DOHH2 (cell line): ENCODE data around the gene TRMU.

ENCODE experiments used
- H3F3A ChIP-seq: fragments of 200-600 bp; sonication (generic), shearing (Covaris generic); 2 replicates; pipeline ENCODE4 v1.6.0; 2016; ENCODE audit warnings: antibody characterized with exemption, mild to moderate bottlenecking; ENCODE audit not compliant: control insufficient read depth, insufficient read depth
- H3K27ac ChIP-seq: fragments of 200-600 bp; sonication (generic); 2 replicates; pipeline ENCODE4 v1.5.1; 2014; ENCODE audit warnings: low read depth, mild to moderate bottlenecking, low read length, moderate library complexity
- H3K27me3 ChIP-seq: fragments of 200-600 bp; sonication (generic); 2 replicates; pipeline ENCODE4 v1.6.1; 2014; ENCODE audit warnings: mild to moderate bottlenecking, low read length, mixed read lengths; ENCODE audit not compliant: control insufficient read depth
- H3K36me3 ChIP-seq: fragments of 200-600 bp; sonication (generic); 2 replicates; pipeline ENCODE4 v1.6.1; 2014; ENCODE audit warnings: mild to moderate bottlenecking, low read length, moderate library complexity, mixed read lengths; ENCODE audit not compliant: control insufficient read depth
- H3K4me1 ChIP-seq: fragments of 200-600 bp; sonication (generic); 2 replicates; pipeline ENCODE4 v1.6.1; 2014; ENCODE audit warnings: mild to moderate bottlenecking, low read length, mixed read lengths; ENCODE audit not compliant: control insufficient read depth
- H3K4me2 ChIP-seq: fragments of 200-600 bp; sonication (generic); 2 replicates; pipeline ENCODE4 v1.6.0; 2014; ENCODE audit warnings: mild to moderate bottlenecking, low read length, moderate library complexity
- H3K4me3 ChIP-seq: fragments of 200-600 bp; sonication (generic); 2 replicates; pipeline ENCODE4 v1.5.1; 2014; ENCODE audit warnings: mild to moderate bottlenecking, low read length, mixed read lengths
- H3K79me2 ChIP-seq: fragments of 200-600 bp; sonication (generic); 2 replicates; pipeline ENCODE4 v1.6.1; 2014; ENCODE audit warnings: mild to moderate bottlenecking, low read length, mixed read lengths; ENCODE audit not compliant: control insufficient read depth
- H3K9me2 ChIP-seq: fragments of 200-600 bp; sonication (generic); replicated peaks from 2 replicates; pipeline ENCODE4 v1.6.1; 2014; ENCODE audit warnings: mild to moderate bottlenecking, low read length, mixed read lengths; ENCODE audit not compliant: control insufficient read depth
- H3K9me3 ChIP-seq: fragments of 200-600 bp; sonication (generic); 2 replicates; pipeline ENCODE4 v1.6.1; 2014; ENCODE audit warnings: antibody characterized with exemption, low read length, mixed read lengths; ENCODE audit not compliant: control insufficient read depth, insufficient read depth
- H4K20me1 ChIP-seq: fragments of 200-600 bp; sonication (generic); 2 replicates; pipeline ENCODE4 v1.6.0; 2014; ENCODE audit warnings: low read depth, mild to moderate bottlenecking, antibody characterized with exemption, low read length, moderate library complexity; ENCODE audit not compliant: control insufficient read depth, insufficient read depth
- EZH2phosphoT487 ChIP-seq: fragments of 200-600 bp; sonication (generic); IDR thresholded peaks from 2 replicates; pipeline ENCODE4 v1.6.1; 2017; ENCODE audit warnings: borderline replicate concordance, mild to moderate bottlenecking, antibody characterized with exemption, low read length, moderate library complexity, mixed read lengths
- TF ChIP-seq, protein P1 (sequence below): fragments of 200-600 bp; sonication (generic); IDR thresholded peaks from one replicate; pipeline ENCODE4 v1.5.1; 2014; ENCODE audit warnings: antibody characterized with exemption, mild to moderate bottlenecking, low read depth, low read length; ENCODE audit not compliant: poor library complexity, severe bottlenecking

The TRMU gene

DNA sequence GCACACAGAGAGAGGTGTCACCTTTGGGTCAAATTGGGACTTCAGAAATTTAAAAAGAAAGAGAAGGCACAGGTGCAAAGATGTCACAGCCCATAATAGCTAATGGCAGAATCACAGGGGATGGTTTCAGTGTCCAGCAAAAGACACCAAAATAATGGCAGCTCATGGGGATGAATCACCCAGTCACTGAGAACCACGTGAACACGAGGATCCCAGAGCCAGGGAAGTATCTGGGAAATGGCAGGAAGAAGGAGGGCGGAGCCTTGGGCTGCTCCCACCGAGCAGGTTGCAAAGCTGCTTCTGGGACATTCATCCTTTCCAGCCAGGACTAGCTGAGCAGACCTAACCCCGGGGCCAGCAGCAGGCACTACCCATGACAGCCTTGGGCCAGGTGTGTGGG lies 45.6 kb downstream of the TRMU start:
- no peaks in the 10 kb centered on the region for H3F3A ChIP-seq
- no peaks in the 10 kb centered on the region for H3K27me3 ChIP-seq
- H4K20me1 ChIP-seq, result no peaks in the 10 kb centered on the region
- no peak overlapping the region for H3K4me2 ChIP-seq
- no peaks in the 10 kb centered on the region for H3K9me2 ChIP-seq
- H3K4me3 ChIP-seq, result no peak overlapping the region
- peaks cover 3% of the 10 kb centered on the region; the same call in 1 of the 2 replicates for H3K9me3 ChIP-seq
- H3K4me1 ChIP-seq, result no peaks in the 10 kb centered on the region
- H3K79me2 ChIP-seq, result no peaks in the 10 kb centered on the region
- no peak overlapping the region for H3K27ac ChIP-seq
- no peaks in the 10 kb centered on the region for H3K36me3 ChIP-seq
- TF ChIP-seq EZH2phosphoT487, result no peak
- TF ChIP-seq, protein P1, sequence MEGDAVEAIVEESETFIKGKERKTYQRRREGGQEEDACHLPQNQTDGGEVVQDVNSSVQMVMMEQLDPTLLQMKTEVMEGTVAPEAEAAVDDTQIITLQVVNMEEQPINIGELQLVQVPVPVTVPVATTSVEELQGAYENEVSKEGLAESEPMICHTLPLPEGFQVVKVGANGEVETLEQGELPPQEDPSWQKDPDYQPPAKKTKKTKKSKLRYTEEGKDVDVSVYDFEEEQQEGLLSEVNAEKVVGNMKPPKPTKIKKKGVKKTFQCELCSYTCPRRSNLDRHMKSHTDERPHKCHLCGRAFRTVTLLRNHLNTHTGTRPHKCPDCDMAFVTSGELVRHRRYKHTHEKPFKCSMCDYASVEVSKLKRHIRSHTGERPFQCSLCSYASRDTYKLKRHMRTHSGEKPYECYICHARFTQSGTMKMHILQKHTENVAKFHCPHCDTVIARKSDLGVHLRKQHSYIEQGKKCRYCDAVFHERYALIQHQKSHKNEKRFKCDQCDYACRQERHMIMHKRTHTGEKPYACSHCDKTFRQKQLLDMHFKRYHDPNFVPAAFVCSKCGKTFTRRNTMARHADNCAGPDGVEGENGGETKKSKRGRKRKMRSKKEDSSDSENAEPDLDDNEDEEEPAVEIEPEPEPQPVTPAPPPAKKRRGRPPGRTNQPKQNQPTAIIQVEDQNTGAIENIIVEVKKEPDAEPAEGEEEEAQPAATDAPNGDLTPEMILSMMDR, result no peak

DNA sequence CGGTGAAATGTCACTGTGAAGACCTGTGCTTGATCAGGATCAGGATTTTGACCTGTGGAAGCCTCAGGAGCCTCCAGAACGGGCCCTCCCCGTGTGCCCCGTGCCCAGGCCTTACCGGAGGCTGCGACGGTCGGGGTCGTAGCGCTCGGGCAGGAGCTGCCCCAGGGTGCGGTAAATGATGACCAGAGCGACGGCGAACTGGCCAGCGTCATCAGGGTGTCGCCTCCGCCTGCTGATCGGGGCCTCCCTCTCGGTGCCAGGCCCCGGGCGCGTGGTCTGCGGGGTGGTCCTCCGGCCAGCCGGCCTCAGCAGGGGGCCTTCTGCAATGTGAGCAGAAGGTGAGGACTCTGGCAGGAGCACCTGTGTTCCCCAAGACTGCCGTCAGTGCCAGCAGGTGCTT lies 46.2 kb downstream of the TRMU start:
- TF ChIP-seq EZH2phosphoT487, result no peak
- TF ChIP-seq, protein P1, result no peak
- Histone ChIP-seq H3K36me3 (no peaks in the 10 kb centered on the region), H3F3A (no peaks in the 10 kb centered on the region), H3K9me2 (no peaks in the 10 kb centered on the region), H3K4me3 (no peak overlapping the region), H3K27ac (no peak overlapping the region), H3K27me3 (no peaks in the 10 kb centered on the region), H3K9me3 (no peaks in the 10 kb centered on the region), H4K20me1 (no peaks in the 10 kb centered on the region), H3K4me1 (no peaks in the 10 kb centered on the region), H3K4me2 (no peak overlapping the region), H3K79me2 (no peaks in the 10 kb centered on the region)

DNA sequence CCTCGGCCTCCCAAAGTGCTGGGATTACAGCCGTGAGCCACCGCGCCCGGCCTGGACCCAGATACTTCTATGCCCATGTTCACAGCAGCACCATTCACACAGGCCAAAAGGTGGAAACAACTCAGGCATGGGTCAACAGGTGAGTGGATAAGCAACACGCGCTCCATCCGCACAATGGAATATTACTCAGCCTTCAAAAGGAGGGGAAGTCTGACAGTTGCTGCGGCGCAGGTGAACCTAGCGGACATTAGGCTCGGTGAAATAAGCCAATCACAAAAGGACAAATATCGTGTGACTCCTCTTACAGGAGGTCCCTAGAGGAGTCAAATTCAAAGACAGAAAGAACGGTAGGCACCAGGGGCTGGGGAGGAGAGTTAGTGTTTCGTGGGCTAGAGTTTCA lies 47.0 kb downstream of the TRMU start:
- H4K20me1 ChIP-seq, result no peaks in the 10 kb centered on the region
- H3F3A ChIP-seq, result no peaks in the 10 kb centered on the region
- no peak overlapping the region for H3K27ac ChIP-seq
- no peaks in the 10 kb centered on the region for H3K79me2 ChIP-seq
- H3K27me3 ChIP-seq, result no peaks in the 10 kb centered on the region
- TF ChIP-seq EZH2phosphoT487, result no peak
- TF ChIP-seq, protein P1, result no peak
- H3K9me2 ChIP-seq, result no peaks in the 10 kb centered on the region
- no peak overlapping the region for H3K4me3 ChIP-seq
- no peak overlapping the region for H3K4me2 ChIP-seq
- no peaks in the 10 kb centered on the region for H3K36me3 ChIP-seq
- H3K9me3 ChIP-seq, result no peaks in the 10 kb centered on the region
- no peaks in the 10 kb centered on the region for H3K4me1 ChIP-seq

DNA sequence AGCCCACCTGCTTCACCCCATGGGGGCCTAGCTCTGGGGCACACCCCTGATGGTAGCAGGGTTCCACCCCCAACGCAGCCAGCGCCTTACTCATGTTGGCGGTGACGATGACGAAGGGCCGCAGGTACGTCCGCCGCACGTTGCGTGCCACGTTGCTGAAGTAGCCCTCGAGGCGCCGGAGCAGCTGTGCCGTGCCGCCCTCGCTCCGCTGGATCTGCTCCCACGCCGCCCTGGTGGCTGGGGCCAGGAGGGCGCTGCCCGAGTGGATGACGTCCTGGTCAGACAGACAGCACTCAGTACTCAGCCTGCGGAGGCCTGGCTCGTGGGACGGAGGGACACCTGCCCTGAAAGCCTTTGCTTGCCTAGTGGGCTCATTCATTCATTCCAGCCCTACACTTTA lies 50.8 kb downstream of the TRMU start:
- Histone ChIP-seq H3K9me2 (no peaks in the 10 kb centered on the region), H4K20me1 (no peaks in the 10 kb centered on the region), H3K27me3 (no peaks in the 10 kb centered on the region), H3K9me3 (no peaks in the 10 kb centered on the region), H3K4me1 (no peaks in the 10 kb centered on the region), H3K27ac (no peak overlapping the region), H3K4me3 (no peak overlapping the region), H3F3A (no peaks in the 10 kb centered on the region), H3K4me2 (no peak overlapping the region), H3K36me3 (no peaks in the 10 kb centered on the region), H3K79me2 (no peaks in the 10 kb centered on the region)
- no peak for TF ChIP-seq EZH2phosphoT487
- TF ChIP-seq, protein P1, result no peak
